ENCODE measurements around the gene KIAA1217.

The KIAA1217 gene

GRCh38 chr10:24208661-24209431 lies at the start of gene KIAA1217:
Gene KIAA1217 (plus strand): TSS chr10:24209138. CDS start chr10:24209194, 56 bp downstream.
- DNase-seq: peak; percentile 17 to 22

- DNase-seq: no peak
These were observed 46.5 kb upstream of the KIAA1217 start for GRCh38 chr10:24162206-24162985.

- no peak for DNase-seq
These were observed 45.5 kb upstream of the KIAA1217 start for GRCh38 chr10:24163485-24163884.

GRCh38 chr10:24168258-24169170 lies 40.4 kb upstream of the KIAA1217 start:
- no peak for DNase-seq

- no peak for DNase-seq
These were observed 38.7 kb upstream of the KIAA1217 start for GRCh38 chr10:24170199-24170598.

- no peak for DNase-seq
These were observed 36.0 kb upstream of the KIAA1217 start for GRCh38 chr10:24172909-24173308.

- no peak for DNase-seq
These were observed 34.9 kb upstream of the KIAA1217 start for GRCh38 chr10:24174014-24174413.

- DNase-seq: no peak
These were observed 32.3 kb upstream of the KIAA1217 start for GRCh38 chr10:24176658-24177057.

GRCh38 chr10:24177636-24178035 lies 31.3 kb upstream of the KIAA1217 start:
- no peak for DNase-seq

GRCh38 chr10:24180891-24181290 lies 28.0 kb upstream of the KIAA1217 start:
- DNase-seq: no peak

- DNase-seq: no peak
These were observed 24.5 kb upstream of the KIAA1217 start for GRCh38 chr10:24184455-24184854.

GRCh38 chr10:24193330-24193729 lies 15.6 kb upstream of the KIAA1217 start:
- DNase-seq: no peak

- DNase-seq: no peak
These were observed 11.7 kb upstream of the KIAA1217 start for GRCh38 chr10:24197263-24197662.

- no peak for DNase-seq
These were observed 7.3 kb upstream of the KIAA1217 start for GRCh38 chr10:24201503-24202180.

- DNase-seq: no peak
These were observed 6.8 kb upstream of the KIAA1217 start for GRCh38 chr10:24202181-24202570.

GRCh38 chr10:24205821-24206220 lies 3.1 kb upstream of the KIAA1217 start:
- DNase-seq: no peak

- DNase-seq: no peak
These were observed 2.6 kb upstream of the KIAA1217 start for GRCh38 chr10:24206334-24206733.

- no peak for DNase-seq
These were observed 2.0 kb upstream of the KIAA1217 start for GRCh38 chr10:24206926-24207325.

GRCh38 chr10:24207341-24207740 lies 1.6 kb upstream of the KIAA1217 start:
- no peak for DNase-seq

- DNase-seq: no peak
These were observed 942 bp upstream of the KIAA1217 start for GRCh38 chr10:24207781-24208611.

- DNase-seq: peak; percentile 46 to 65
These were observed 464 bp downstream of the KIAA1217 start for GRCh38 chr10:24209432-24209771.
